Inferior parietal cortex (tissue), 1 donor: ENCODE results near the gene ANKIB1.
"Not testable (repeated sequence)": the region's sequence is repeated elsewhere in the genome, so short reads cannot be mapped to it uniquely, and the experiment has no call there.

ENCODE experiments used
- DNase-seq: peaks from one replicate; pipeline ENCODE4 v3.0.0-alpha.2; 2016; ENCODE audit errors: extremely low spot score

Gene ANKIB1

DNA sequence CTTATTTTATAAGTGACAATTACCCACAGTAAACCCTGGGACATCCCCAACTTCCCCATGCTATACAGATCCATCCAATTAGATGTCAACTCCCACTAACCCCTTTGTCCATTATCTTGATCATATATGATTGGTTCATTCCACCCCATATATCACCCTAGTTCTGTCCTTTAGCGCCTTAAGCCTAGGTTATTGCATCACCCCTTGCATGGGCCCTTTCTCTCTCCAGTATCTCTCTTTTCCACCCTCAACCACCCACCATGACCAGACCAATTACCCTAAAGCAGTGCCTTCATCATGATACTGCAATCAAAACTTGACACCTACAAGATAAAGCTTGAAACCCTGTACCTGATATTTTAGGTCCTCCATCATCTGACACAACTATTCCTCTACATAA, 163.6 kb downstream of the ANKIB1 start:
- no peak for DNase-seq

GRCh38 chr7:92410162-92410561, 164.4 kb downstream of the ANKIB1 start:
- not testable (repeated sequence) for DNase-seq

- DNase-seq = no peak
Observed at GRCh38 chr7:92412745-92413144, 167.0 kb downstream of the ANKIB1 start.

DNA sequence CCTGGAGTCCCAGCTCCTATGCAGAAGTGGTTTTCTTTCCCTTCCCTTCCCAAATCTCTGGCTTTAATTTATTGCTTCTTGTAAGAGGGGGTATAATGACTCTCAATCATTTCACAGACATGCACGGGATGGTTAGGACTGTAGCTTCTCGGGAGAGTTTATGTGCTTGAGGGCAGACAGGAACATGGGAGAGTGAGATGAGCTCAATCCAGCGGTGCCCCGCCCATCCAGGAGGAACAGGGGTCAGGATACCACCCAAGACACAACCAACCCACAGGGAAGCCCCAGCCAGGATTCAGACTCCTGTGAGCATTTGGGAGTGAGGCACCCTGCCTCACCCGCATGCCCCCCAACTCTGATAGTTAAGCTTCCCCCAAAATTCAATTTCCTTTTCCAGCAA, 167.8 kb downstream of the ANKIB1 start:
- DNase-seq = no peak

DNA sequence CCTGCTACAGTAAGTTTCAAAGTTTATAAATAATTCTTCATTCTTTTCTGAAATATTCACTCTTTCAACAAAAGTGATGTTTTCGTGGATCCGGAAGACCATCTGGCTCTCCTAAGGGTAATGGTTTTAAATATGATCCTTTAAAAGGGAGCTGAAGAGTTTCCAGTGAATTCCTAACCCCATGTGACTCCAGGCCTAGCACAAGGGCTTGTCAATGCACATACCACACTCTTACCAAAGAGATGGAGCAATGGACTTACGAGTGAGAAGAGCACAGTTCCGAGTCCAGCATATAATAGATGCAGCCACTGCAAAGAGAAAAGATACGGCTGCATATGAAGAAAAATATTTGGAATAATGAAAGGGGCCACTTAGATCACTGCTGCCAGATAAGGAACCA, 169.5 kb downstream of the ANKIB1 start:
- DNase-seq = no peak

GRCh38 chr7:92417913-92418312, 172.1 kb downstream of the ANKIB1 start:
- DNase-seq = no peak

GRCh38 chr7:92421676-92422435, 176.1 kb downstream of the ANKIB1 start:
- no peak for DNase-seq

- no peak for DNase-seq
Observed at GRCh38 chr7:92422926-92423325, 177.2 kb downstream of the ANKIB1 start.

DNA sequence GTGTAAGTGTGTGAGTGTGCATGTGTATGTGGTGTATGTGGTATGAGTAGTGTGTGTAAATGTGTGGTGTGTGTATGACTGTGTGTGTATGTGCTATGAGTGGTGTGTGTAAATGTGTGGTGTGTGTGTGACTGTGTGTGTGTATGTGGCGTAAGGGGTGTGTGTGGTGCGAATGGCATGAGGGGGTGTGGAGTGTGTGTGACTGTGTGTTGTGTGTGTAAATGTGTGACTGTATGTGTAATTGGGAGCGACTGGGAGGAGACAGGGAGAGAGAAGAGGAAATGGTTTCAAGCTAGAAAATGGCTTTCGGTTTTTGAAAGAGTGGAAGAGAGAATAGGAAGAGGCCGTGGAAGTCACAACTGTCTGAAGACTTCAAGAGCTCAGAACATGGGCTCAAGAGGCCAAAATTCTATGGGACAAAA, 177.9 kb downstream of the ANKIB1 start:
- no peak for DNase-seq

- no peak for DNase-seq
Observed at GRCh38 chr7:92425311-92425947, 179.7 kb downstream of the ANKIB1 start.

- DNase-seq = no peak
Observed at GRCh38 chr7:92427193-92427592, 181.4 kb downstream of the ANKIB1 start.

DNA sequence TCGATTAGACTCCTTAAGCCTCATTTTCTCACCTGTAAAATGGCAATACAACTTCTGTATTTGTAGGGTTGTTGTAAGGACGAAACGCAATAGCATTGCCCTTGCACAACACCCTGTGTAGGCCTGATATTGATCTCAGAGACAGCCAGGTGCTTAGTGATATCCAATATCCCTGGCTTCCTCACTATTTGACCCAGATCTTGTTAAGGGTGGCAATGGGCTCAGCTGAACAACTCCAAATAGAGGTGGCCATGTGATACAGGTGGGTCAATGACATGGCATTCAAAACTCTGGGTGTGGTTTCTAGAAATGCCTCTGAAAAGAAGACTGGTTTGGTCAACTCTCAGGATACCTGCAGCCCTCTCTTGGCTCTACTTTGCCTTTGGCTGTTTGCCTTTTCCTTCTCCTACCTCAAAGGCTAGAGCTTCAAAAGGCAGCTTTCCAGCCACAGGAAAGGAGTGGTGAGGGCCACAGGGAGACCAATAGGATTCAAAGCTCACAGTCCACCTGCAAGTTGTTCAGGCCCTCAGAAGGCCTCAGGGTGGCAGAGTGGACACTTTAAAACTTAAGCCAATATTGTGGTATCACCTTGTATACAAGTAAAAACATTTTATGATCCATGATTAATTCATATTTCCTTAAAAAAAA, 186.6 kb downstream of the ANKIB1 start:
- DNase-seq = no peak

GRCh38 chr7:92433019-92433418, 187.2 kb downstream of the ANKIB1 start:
- no peak for DNase-seq

DNA sequence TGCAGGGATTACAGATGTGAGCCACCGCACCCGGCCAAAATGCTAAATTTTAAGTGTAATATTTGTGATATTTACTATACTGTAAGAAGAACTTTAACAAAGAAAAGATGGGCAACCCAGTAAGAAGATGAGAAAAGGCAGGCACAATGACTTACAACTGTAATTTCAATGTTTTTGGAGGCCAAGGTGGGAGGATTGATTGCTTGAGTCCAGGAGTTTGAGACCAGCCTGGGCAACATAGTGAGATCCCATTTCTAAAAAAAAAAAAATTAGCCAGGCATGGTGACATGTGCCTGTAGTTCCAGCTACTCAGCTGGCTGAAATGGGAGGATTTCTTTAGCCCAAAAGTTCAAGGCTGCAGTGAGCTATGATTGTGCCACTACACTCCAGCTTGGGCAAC, 189.8 kb downstream of the ANKIB1 start:
- DNase-seq = no peak

DNA sequence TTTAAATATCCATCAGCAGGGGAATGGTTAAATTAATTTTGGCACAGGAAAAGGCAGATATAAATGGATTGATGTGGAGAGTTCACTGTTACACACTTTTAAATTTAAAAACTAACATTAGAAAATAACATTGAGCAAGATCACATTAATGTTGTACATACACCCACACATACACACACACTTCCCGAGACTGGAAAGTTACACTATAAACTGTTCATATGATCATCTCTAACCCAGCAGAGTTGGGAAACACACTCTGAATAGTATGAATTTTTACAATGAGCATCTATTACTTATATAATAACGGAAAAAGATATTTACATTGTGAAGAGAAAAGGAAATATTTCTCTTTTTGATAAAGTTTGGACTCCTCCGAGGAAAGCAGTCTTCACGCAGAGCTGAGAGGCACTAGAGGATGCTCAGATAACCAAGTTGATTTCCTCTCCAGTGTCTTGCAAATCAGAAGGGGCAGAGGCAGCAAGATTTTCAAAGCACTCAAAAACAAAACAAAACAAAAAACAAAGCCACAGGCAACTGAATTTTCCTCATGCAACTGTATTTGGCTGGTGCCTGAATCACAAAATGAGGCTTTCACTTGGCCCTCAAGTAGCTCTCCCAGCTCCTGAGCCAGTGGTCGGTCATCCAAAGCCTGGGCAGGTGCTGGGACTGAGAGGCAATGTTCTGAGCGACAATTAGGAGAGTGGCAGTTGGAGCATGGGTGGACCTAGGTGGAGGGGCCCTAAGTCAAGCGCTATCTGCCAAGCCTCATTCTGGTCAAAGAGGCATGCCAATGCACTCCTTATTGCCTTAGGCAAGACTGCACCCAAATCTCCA, 191.1 kb downstream of the ANKIB1 start:
- no peak for DNase-seq

GRCh38 chr7:92437956-92438491, 192.2 kb downstream of the ANKIB1 start:
- DNase-seq = no peak

DNA sequence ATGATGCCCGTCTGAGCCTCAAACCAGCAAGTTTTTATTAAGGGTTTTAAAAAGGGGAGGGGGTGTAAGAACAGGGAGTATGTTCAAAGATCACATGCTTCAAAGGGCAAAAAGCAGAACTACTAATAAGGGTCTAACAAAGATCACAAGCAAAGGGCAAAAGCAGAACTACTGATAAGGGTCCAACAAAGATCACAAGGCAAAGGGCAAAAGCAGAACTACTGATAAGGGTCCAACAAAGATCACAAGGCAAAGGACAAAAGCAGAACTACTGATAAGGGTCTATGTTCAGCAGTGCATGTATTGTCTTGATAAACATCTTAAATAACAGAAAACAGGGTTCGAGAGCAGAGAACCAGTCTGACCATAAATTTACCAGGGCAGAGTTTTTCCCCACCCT, 196.9 kb downstream of the ANKIB1 start:
- DNase-seq = not testable (repeated sequence)

DNA sequence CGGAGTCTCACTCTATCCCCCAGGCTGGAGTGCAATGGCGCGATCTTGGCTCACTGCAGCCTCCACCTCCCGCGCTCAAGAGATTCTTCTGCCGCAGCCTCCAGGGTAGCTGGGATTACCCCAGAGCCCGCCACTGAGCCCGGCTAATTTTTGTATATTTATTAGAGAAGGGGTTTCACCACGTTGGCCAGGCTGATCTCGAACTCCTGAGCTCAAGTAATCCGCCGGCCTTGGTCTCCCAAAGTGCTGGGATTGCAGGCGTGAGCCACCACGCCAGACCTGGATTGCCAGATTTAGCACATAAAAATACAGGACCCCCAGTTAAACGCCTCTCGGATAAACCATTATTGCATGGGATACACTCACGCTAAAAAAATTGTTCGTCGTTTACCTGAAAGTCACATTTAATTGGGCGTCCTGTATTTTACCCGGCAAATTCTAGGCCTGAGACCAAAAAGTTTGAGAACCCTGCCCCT, 201.1 kb downstream of the ANKIB1 start:
- DNase-seq = no peak

- peak; percentile 95 for DNase-seq
Observed at GRCh38 chr7:92447345-92448204, 201.8 kb downstream of the ANKIB1 start, which contains the start of gene GATAD1. TSS of gene GATAD1 (plus strand) at chr7:92447482. CDS start at chr7:92447730, 248 bp downstream.

DNA sequence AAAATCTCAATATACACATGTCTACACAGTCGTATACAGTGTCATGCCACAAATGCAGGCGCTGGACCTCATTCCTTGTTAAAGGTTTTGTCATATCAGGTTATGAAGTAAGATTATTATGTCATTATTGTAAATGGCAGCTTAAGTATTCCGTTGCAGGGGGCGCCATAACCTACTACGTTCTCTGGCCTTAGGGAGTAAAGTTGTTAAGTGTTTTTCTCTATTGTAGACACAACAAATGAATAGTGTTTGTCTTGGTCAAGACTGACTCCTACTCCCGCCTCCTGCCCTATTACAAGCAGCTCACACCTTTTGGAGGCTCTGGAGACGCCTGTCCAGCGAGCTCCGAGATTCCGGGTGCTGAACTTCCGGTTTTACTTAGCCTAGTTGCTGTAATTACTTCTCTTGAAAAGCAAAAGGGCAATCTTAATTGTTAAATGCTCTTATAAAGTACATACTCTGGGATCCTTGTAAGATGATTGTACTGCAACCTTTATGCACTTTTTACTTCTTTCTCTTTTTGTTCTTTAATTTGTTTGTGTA, 202.5 kb downstream of the ANKIB1 start:
- DNase-seq = peak; percentile 63
